ENCODE measurements around the gene PNMA8B. TPM values are rescaled to one million over a fixed set of nuclear protein-coding genes. Genes with fewer than 3 reads are reported as not detected.

PNMA8B gene
- total RNA-seq, 1 donor from 2014 or later: 0.92 TPM

GRCh38 chr19:46490774-46491173 is 4.9 kb downstream of the PNMA8B start:
- no peak overlapping the region for H3K4me3 ChIP-seq (ENCODE audit: low read depth, low read length)
- DNase-seq (ENCODE audit: low read depth): no peak
- TF ChIP-seq CTCF (conservative IDR thresholded peaks at IDR 0.05; ENCODE audit: low read depth, low read length): no peak

DNA sequence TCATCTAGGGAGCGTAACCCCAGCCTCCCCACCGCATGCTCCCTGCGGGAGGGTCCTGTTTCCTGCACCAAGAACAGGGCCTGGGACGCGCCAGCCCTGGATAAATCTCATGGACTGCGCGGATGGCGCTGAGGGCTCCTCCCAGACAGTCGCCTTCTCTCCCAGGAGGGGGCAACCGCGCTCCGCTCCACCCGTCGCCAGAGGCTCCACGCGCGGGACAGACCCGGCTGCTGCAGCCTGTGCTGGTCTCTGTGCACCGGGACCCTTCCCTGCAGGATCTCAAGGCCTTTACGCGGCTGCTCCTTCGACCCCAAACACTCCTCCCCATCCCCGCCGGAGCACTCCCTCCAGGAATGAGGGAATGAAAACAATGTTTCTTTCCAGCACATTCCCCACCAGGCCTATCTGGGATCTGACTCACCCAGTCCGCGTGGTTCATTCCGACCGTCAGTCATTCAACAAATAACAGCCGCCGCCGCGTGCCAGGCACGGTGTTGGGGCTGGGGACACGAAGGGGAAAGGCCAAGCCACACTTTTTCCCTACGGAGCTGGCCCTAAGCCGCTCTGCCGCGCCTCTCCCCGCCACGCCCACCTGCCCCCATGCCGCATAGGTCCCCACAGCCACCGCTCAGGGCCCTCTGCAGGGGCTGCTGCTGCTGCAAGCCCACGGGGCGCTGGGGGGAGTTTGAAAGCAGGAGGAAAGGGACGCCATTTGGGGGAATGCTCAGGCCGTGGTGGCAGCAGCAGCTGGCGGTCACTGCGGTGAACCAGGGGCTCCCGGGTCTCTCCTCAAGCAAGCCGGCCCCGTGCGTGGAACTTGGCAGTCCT is 6.0 kb downstream of the PNMA8B start:
- peak overlapping the region; percentile 3 for H3K4me3 ChIP-seq (ENCODE audit: low read depth, low read length)
- no peak for DNase-seq (ENCODE audit: low read depth)
- peak; percentile 39 for TF ChIP-seq CTCF (conservative IDR thresholded peaks at IDR 0.05; ENCODE audit: low read depth, low read length)

- H3K4me3 ChIP-seq (ENCODE audit: low read depth, low read length): no peak overlapping the region
- no peak for TF ChIP-seq CTCF (conservative IDR thresholded peaks at IDR 0.05; ENCODE audit: low read depth, low read length)
- DNase-seq (ENCODE audit: low read depth): no peak
Measured at GRCh38 chr19:46488551-46488950, 7.1 kb downstream of the PNMA8B start.

GRCh38 chr19:46487802-46488445 is 7.7 kb downstream of the PNMA8B start:
- TF ChIP-seq CTCF (conservative IDR thresholded peaks at IDR 0.05; ENCODE audit: low read depth, low read length): peak; percentile 87
- peak overlapping the region; percentile 55 for H3K4me3 ChIP-seq (ENCODE audit: low read depth, low read length)

DNA sequence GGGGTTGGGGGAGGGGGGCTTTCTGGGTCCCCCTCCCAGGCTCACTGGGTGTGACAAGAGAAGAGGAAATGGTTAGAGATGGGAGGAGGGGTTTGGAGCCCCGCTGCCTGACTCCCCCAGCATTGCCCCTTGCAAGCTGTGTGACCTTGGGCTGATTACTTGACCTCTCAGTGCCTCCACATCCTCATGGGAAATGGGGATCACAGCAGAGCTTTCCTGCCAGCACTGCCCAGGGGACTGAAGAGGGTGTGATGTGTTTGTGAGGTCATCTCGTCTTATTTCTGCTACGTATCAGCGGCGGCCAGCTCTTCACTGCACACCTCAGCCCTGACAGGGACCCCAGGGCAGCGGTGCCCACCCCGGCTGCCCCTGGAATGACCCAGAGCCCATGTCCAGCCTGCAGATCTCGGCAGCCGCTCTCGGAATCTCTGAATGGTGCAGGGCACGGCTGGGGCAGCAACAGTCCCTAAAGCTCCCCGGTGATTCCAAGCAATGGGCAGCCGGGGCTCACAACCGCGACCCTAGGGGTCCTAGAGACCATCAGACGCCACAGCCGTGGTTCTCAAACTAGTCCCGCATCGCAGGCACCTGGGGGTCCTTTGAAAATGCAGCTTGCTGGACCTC is 8.4 kb downstream of the PNMA8B start:
- no peak for DNase-seq (ENCODE audit: low read depth)
- TF ChIP-seq CTCF (conservative IDR thresholded peaks at IDR 0.05; ENCODE audit: low read depth, low read length): no peak
- peak overlapping the region; percentile 55 for H3K4me3 ChIP-seq (ENCODE audit: low read depth, low read length)

More at GRCh38 chr19:46487802-46488445, 7.7 kb downstream of the PNMA8B start:
- no peak for DNase-seq (ENCODE audit: low read depth)

DNA sequence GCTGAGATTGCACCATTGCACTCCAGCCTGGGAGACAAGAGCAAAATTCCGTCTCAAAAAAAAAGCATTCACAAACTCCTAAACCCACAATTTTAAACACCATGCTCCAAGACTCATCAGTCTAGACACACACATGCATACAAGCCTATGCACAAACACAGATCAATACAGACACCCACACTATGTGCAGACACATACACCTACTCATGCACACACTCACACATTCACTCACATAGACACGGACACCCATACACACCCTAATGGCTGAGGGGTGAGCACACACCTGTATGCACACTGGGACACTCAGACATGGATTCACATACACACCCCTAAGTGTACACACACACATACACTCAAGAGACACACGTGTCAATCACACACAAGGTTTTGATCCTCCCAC is 9.3 kb downstream of the PNMA8B start:
- DNase-seq (ENCODE audit: low read depth): no peak
- no peak overlapping the region for H3K4me3 ChIP-seq (ENCODE audit: low read depth, low read length)
- no peak for TF ChIP-seq CTCF (conservative IDR thresholded peaks at IDR 0.05; ENCODE audit: low read depth, low read length)

Measured in epithelial cell of proximal tubule (primary cell).